ENCODE results near the gene RICTOR. TPM values are rescaled to one million over a fixed set of nuclear protein-coding genes. Genes with fewer than 3 reads are reported as not detected.

RICTOR gene
- total RNA-seq, 1 donor from 2014 or later, result 35.0 TPM

DNA sequence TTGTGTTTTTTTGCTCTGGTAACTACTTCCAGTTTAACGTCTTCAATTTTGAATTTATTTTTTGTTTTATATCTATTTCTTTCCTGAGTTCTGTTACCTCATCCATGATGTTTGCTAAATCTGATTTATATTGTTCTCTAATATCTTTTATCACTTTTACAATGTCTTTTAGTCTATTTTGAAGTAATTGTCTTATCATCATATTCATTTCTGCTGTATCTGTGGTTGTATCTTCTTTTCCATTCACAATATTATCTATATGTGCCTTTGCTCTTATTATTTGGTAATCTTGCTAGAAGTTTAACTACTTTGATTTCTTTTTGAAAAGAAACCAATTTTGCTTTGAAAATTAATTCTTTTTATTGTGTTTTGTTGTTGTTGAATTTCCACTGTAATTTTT is 184.8 kb downstream of the RICTOR start:
- no peak for DNase-seq (ENCODE audit: low read depth)
- FAIRE-seq, result no peak
- TF ChIP-seq, protein P1, sequence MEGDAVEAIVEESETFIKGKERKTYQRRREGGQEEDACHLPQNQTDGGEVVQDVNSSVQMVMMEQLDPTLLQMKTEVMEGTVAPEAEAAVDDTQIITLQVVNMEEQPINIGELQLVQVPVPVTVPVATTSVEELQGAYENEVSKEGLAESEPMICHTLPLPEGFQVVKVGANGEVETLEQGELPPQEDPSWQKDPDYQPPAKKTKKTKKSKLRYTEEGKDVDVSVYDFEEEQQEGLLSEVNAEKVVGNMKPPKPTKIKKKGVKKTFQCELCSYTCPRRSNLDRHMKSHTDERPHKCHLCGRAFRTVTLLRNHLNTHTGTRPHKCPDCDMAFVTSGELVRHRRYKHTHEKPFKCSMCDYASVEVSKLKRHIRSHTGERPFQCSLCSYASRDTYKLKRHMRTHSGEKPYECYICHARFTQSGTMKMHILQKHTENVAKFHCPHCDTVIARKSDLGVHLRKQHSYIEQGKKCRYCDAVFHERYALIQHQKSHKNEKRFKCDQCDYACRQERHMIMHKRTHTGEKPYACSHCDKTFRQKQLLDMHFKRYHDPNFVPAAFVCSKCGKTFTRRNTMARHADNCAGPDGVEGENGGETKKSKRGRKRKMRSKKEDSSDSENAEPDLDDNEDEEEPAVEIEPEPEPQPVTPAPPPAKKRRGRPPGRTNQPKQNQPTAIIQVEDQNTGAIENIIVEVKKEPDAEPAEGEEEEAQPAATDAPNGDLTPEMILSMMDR (IDR thresholded peaks at IDR 0.05; ENCODE audit: insufficient read depth, low read length, severe bottlenecking), result no peak
- Histone ChIP-seq H3K4me3 (ENCODE audit: low read depth, low read length) (no peak overlapping the region), H3K36me3 (ENCODE audit: control insufficient read depth, insufficient read depth, low read length) (peaks cover 16% of the 10 kb centered on the region), H3K27me3 (ENCODE audit: control insufficient read depth, insufficient read depth, low read length) (no peaks in the 10 kb centered on the region)

- no peaks in the 10 kb centered on the region for H3K27me3 ChIP-seq (ENCODE audit: control insufficient read depth, insufficient read depth, low read length)
- TF ChIP-seq, protein P1 (IDR thresholded peaks at IDR 0.05; ENCODE audit: insufficient read depth, low read length, severe bottlenecking), result no peak
- H3K4me3 ChIP-seq (ENCODE audit: low read depth, low read length), result no peak overlapping the region
- DNase-seq (ENCODE audit: low read depth) (no peak), FAIRE-seq (no peak)
- peaks cover 20% of the 10 kb centered on the region for H3K36me3 ChIP-seq (ENCODE audit: control insufficient read depth, insufficient read depth, low read length)
Measured at GRCh38 chr5:38888041-38888440, 186.2 kb downstream of the RICTOR start.

Other genes starting within 250 kb of the RICTOR start
- 36.9 and 40.7 TPM in 2 replicates for gene OSMR, start 228.4 kb downstream of the RICTOR start, total RNA-seq
- 0.13 and 0.26 TPM in 2 replicates for gene FYB1, start 145.2 kb upstream of the RICTOR start, total RNA-seq